GM03348 (cell line): Measurements from ENCODE around the gene TLL1.

Source experiments
- DNase-seq: peaks from one replicate; pipeline ENCODE4 v3.0.0; 2012; ENCODE audit warnings: low spot score

Gene TLL1

DNA sequence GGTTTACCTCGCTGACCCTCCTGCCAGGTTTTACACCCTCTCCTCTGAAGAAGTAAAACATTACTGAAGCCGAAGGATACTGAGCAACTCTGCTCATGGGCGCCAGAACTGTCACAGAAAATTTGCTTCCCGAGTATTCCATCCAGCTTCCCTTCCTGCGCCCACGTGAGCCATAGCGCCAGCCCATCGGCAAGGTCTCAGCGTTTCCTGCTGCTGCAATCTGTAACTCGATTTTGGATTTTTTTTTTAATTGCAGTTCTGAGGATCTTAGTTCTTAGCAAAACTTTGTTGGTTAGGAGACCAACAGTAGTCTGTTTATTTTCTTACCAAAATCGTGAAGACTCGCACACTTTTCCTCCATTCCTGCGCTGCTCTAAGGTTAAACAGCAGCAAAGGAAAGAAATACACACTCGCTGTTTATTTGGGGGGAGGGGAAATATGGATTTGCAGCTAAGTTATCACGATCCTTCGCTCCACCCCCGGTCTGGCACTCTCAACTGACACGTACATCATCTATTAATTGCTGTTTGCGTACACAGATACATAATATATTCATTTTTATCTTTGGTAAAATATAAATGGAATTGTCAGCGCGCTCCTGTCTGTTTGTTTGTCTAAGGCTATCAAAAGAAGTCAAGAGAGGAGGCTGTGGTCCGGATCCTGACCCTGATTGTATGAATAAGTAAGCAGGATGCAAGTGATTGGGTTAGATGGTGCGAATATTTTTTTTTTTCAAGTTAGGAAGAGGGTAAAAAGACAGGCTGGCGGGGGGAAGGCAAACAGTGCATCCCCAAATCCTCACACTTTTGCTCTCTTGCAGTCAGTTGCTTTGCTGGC, at the start of gene TLL1:
TSS of gene TLL1 (plus strand) at position 777 of the 837 bp plus-strand sequence. CDS start 668 bp downstream, outside the sequence.
- peak; percentile 19 for DNase-seq

DNA sequence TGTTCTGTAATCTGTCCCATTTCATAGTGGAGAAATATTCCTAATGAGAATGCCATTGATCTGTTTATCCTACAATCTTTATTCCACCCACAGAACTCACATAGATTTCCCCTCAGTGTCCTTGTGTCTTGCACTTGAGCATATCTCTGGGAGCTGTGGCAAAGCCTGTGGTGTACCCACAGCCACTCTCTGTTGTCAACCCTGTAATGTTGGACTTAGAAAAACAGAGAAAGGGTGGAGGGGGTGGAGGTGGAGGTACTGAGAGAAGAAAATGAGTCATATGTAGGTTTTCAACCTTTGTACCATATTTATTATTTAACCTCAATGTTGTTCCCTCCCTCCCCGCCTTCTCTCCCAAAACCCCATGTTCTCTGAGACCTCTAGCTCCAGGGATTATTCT, 46.9 kb upstream of the TLL1 start:
- no peak for DNase-seq

DNA sequence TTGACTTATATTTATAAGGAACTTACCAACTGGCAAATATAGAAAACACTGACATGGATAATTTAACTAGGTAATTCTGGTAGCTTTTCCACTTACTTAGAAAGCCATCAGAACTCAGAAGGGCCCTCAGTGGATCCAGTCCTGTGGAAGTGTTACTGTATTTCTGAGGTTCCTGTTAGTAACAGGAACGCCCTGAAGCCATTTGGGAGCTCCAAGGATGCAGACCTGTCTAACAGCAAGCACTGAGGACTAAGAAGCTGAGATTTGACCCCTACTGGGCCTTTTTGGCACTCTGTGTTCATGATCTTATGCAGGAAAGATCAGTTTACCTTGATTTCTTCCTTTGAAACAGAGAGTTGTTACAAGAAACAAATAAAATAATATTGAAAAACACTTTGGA, 46.0 kb upstream of the TLL1 start:
- DNase-seq, result no peak

DNA sequence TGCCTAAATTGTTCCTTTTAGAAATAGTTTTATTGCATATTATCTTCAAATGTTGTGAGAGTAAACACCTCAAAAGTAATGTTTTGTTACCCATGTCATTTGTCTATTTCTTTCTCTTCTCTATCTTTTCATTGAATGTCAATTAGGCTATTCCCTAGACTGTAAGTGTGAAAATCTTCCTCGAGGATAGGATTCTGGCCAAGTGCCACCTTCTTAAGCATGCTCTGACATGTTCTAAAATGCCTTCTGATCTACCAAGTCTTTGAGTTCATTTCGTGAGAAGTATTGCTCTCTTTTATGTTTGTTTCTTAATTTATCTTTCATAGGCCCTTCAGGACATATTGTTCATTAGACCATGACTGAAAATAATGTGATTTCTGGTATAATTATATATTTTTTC, 44.1 kb upstream of the TLL1 start:
- no peak for DNase-seq

DNA sequence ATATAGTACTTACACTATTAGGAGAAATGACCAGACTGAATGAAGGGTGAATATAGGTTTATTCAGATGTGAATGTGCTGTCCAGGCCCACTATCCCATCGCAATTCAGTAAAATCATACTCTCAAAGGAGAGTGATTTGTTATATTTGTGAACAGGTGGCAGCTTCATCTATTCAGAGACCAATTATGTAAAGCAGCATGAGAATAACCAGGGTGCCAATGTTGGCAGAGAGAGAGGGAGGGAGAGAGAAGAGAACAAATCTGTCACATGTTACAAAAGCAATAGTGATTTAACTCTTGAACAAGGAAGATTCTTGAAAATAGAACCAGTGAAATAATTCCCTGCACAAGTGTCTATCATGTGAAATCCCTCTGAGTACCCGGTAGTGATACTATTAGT, 38.9 kb upstream of the TLL1 start:
- no peak for DNase-seq

DNA sequence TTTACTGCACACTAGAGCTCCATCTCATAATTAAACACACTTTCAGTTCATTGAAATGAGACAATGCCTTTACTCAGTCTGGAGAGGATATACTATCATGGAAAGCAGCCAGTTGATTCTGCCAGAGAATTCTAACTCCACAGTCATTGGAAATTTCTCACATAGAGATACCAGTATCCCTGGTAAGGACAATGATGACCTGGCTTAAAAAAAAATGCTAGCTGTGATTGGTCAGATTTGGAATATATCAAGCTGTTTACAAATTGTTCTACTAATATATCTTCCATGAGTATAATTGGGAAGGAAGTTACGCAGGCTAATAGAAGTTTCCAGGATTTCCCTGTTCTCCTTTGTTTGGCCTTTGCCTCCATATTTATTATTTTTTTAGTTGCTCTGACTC, 34.5 kb upstream of the TLL1 start:
- no peak for DNase-seq

DNA sequence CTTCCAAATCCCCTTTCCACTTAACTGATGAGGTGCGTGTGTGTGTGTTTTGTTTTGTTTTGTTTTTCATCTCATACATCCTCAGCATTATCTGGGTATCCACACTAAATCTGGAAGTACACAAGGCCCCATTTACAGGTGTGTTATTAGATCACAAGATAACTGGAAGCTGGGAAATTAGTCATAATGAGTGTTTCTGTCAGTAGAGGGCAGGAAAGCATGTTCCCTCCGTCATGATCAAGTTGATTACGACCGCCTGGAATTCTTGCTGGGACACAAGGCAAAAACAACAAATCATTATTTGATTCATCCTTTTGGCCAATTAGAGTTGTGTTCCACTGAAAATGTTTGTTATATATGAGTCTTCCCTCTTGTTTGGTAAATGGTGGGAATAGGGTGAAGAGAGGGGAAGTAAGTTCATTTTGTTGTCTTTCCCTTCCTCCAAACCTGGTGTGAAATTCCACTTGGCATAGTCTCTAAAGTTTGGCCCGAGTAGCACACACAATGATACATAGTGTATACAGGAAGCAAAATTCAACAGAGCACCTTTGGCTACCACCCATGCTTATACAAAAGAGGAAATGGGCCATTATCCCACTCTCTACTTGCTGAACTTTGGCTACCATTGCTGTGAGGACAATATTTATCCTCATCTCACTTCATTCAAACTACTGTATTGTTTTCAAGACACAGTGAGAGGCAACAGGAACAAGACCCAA, 33.3 kb upstream of the TLL1 start:
- DNase-seq, result no peak

DNA sequence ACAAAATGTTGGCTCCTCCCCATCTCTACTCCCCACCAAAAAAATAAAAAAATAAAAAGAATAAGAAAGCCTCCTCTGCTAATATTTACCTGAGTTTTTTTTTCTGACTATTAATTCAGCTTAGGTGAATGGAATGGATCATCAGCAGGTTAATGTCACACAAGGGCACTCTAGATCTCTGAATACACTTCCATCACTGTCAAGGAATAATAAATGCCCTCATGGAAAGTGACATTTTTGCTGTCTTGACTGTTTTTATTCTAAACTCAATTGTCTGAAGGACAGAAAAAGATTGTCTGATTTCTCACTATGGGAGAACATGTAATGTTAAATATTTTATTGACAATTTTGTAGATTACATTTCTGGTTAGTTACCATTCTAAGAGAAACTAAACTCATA, 30.4 kb upstream of the TLL1 start:
- no peak for DNase-seq

DNA sequence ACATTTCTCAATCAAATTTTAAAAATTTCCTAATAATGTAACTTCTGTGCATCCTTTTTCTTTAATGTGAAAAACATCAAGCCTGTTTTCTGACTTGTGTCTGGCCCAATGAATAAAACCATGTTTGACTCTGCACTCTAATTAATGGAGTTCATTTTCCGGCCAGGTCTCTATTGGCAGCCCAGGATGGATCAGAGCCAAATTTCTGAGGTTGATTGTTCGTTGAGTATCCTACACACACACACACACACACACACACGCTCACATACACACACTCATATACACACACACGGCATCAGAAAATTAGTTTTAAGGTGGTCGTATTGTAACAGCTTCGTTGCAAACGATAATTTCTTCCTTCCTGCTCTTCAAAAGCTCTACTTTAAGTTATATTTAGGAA, 28.9 kb upstream of the TLL1 start:
- no peak for DNase-seq

DNA sequence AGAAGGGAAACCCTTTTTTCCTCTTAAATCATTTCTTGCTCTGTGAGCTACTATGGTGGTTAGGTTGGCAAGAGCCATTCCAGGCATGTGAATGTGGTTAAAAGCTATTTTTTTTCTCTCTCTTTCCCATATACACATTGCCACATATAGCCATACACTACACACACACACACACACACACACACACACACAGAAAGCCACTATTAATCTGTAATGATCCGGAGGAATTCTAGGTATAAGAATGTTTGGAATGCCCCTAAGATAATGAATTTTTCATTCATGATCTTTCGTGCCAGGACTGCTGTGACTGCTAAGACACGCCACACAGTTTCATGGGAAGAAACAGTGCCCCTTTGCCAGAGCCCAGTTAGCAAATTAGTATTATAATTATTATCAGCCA, 21.8 kb upstream of the TLL1 start:
- no peak for DNase-seq

DNA sequence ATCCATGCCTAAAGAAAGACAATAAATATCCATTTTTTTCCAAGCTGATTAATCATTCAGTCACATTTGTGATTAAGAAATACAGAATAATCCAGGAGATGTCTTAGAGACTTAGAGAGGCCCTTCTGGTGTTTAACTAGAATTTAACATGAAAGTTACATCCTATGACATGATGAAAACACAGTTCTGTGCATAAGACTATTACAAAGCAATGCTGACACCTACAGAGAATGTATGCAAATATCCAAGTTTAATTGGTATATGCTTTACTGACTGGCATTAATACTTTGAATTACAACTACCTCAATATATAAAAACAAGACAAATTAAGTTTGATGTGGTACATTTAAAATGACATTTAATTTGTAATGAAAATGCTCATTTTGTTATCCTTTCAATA, 17.8 kb upstream of the TLL1 start:
- no peak for DNase-seq

DNA sequence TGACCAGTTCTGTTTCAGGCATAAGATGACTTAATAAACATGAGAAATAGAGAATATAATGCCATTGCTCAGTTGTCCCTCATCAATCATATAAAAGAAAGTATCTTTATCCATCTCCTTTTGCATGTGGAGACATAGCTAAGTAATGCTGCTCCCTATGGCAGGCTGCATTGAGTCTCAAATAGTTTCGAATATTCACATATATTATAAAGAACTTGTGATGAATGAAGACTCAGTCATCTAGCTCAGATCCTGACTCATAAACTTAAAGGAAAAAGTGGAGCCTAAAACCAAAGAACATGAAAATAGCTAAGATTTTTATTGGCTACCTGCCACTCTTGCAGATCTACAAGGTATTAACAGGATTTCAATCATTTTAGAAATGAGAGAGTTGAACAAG, 11.7 kb upstream of the TLL1 start:
- DNase-seq, result no peak

DNA sequence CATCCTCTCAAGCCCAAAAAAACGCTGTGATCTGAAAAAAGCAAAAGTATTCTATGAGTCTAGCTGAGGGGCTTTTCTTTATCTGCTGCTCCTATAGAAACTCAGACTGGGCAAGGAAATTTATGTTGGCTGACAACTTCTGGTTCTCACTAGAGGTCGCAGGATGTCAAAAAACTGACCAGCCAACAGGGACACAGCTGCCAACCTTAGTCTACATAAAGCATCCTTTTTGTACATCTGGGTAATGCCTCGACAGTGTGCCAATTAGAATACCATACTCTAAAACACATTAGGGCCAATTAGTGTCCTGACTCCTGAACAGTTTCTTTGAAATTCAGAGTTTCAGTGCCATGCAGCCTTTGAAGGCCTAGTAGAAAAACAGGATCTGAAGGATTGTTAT, 8.8 kb upstream of the TLL1 start:
- DNase-seq, result no peak

DNA sequence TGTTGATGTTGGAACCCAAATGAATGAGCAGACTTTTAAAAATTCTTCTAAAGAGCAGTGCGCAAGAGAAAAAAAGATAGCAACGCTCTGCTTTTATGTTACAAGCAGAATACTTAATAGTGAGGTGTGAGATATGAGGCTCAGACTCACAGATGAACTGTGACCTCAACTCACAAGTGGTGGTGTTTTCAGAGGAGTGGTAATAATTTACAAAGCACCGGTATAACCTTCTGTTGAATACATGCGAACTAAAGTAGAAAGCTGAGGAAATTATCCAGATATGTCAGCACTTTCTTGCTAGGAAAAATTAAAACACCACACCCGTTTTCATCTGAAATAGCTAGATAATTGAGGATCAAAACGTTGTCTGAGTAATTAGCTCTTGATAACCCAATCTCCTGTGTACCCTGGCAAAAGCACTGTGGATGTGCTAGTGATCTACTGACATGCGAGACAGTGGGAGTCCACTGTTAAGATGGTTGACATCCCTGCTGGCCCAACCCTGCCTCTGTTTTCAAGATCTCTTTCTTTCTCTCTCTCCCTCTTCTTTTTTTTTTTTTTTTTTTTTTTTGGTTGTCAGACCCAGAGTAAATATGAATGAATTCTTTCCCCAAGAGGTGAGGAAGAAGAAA, 6.9 kb upstream of the TLL1 start:
- no peak for DNase-seq

DNA sequence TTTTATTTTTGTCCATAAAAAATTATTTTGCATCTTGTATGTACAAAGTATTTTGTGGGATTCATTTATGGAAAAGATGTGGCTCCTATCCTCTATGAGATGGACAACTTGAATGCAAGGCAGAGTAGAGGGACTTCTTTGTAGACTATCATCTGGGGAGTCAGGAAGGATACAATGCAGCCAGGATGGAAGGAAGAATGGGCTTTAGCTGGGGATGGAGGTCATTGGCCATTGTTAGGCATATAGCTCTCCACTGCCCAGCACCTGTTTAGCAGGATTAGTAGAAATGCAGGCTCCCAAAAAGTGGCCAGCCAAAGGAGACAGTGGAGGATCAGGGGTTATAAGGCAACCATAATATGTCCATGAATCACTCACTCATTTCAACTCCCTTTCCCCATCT, 5.1 kb upstream of the TLL1 start:
- DNase-seq, result no peak

DNA sequence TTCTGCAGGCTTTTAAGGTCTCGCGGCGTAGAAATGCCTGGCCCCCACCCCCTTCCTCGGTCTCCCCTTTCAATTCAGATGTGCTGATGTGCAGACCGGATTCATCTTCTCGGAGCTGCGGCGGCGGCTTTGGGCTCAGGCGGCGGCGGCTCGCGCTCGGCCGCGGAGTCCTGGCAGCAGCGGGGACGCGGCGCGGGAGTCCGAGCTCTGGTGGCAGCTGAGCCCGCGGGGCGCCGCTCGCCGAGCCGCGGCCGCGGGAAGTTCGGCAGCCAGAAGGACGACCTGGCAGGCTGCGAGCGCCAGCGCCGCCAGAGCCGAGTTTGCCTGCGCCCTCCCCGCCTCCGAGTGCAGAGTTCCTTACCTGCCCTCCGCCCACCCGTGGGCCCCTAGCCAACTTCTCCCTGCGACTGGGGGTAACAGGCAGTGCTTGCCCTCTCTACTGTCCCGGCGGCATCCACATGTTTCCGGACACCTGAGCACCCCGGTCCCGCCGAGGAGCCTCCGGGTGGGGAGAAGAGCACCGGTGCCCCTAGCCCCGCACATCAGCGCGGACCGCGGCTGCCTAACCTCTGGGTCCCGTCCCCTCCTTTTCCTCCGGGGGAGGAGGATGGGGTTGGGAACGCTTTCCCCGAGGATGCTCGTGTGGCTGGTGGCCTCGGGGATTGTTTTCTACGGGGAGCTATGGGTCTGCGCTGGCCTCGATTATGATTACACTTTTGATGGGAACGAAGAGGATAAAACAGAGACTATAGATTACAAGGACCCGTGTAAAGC, 448 bp downstream of the TLL1 start:
- DNase-seq, result peak; percentile 73

DNA sequence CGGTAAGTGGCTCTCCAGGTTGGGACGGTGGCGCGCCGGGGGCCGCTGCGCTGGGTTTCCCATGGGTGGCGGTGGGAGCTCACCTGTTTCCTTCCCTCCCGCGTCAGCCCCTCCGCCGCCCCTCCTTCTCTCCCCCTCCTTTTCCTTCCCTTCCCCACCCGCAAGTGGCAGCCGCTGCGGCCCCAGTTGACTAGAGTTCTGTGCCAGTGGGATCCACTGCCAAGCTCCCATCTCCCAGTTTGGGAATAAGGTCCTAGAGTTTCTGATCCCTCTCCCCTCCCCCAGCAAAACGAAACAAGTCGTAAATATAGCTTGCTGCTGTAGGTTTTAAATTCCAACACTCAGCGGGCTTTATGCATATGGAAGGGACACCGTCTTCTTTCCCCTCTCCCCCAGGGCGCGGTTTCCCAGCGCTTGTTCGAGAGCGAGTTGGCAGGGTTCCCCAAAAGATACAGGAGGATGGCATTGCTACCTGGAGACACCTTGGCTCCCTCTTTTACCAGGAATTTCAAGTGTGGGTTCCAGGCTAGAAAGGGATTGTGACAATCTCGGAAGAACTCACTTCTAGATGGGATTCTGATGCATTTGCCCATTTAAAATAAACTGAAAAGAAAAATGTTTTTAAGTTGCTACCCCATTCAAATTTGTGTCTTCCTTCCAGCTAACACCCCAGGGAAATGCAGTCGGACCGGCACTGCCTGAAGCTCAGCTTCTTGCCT, 1.2 kb downstream of the TLL1 start:
- peak; percentile 7 for DNase-seq

DNA sequence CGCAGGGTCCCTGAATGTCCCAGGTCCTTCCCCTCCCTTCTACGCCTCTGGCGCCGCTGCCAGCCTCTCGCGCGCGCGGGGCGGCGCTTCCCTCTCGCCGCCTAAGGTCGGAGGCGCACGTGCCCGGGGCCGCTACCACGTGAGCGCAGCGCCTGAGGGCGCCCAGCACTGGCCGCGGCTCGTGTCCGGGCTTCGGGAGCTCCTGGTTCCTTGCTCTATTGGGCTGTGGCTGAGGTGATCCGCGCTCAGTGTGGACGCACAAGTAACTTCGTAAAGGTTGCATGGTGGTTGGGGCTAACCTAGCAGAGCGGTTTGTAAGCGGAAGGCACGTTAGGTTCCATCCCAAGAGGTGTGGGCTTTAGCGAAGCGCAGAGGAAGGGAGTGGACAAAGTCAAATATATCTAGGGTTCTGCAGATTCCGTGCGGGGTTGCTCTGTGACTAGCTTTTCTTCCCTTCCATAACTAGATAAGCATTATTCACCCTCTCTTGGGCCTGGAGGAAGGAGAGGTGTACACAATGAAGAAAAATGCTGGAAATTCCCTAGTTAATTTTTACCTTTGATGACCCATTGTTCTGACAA, 1.8 kb downstream of the TLL1 start:
- no peak for DNase-seq

DNA sequence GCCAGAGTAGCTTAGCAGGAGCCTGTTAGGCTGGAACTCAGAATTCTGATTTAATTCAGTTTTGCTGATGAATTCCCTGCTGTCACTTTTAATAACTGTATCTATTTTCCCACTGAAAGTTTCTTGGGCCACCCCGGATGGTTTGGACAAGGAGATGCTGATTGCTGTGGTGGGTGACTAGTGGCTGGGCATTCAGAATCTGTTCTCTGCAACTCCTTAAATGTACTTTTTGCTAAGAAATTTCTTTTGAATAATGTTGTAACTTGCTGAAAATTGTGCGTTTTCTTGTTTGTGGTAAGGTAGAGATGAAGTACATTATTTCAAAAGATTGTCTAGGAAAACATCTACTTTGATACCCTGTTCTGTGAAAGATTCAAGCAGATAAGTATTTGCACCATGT, 2.4 kb downstream of the TLL1 start:
- no peak for DNase-seq

DNA sequence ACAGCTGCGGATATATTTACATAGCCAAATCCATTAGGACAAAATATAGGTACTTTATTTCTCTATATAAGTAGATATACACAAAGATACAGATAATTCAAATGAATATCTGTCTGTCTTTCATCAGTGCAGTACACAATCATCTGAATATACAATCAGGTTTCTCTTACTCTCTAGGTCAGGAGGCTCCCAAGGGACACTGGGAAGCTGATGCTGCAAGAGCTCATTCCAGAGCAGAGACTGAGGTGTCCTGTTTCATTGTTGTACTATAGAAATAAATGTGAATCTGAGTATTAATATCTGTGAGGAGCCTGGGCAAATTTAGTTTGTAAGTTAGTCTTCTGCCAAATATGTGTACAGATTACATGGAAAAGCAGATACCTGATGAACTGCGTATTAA, 4.2 kb downstream of the TLL1 start:
- no peak for DNase-seq

DNA sequence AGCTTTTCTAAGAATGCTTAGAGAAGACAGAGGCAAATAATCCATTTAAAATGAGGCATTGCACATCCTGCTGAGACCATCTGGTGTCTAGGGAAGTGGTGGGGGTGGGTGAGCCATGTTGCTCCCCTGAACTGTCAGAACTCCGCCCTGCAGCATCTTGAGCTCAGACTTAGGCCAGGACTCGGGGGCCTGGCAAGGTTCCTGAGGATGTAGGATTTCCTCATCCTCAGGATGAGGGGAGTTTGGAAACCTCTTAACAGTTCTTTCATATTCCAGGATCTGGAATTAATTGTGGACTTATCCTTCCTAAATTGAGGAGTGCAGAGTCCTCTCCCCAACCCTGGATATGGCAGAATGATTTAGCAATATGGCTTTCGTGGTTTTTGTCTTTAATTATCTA, 6.6 kb downstream of the TLL1 start:
- DNase-seq, result no peak
